GM12864 (cell line): ENCODE results near the gene SNAPC3.

Source experiments
- DNase-seq: peaks from one replicate; pipeline ENCODE4 v3.0.0-alpha.2; 2011; ENCODE audit warnings: low read depth
- H3K4me3 ChIP-seq: 2 replicates; pipeline ENCODE4 v1.5.1; 2011; ENCODE audit warnings: mild to moderate bottlenecking, low read depth, low read length, control low read depth
- TF ChIP-seq, protein P1 (sequence below): IDR thresholded peaks from 2 replicates; pipeline ENCODE4 v1.5.1; 2011; ENCODE audit warnings: low read depth, mild to moderate bottlenecking, moderate library complexity, low read length, control low read depth, inconsistent platforms; ENCODE audit errors: missing control alignments

SNAPC3 gene

DNA sequence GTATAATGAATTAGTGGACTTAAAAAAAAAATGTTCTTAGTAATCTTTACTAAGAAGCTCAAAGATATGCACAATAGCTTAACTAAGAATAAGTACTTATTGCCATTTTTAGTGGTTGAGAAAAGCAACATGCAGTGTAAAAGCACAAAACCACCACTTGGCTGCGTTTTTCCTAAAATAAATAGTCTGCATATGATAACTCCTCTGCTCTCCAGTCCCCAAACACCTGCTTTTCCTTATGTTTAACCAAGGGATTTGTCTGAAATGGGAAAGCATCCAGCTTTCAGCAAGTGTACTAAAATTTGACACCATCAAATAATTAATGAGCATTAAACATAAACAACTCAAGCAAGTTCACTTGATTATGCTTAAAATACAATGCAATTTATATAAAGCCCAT is 46.7 kb downstream of the SNAPC3 start:
- DNase-seq = no peak
- TF ChIP-seq, protein P1, sequence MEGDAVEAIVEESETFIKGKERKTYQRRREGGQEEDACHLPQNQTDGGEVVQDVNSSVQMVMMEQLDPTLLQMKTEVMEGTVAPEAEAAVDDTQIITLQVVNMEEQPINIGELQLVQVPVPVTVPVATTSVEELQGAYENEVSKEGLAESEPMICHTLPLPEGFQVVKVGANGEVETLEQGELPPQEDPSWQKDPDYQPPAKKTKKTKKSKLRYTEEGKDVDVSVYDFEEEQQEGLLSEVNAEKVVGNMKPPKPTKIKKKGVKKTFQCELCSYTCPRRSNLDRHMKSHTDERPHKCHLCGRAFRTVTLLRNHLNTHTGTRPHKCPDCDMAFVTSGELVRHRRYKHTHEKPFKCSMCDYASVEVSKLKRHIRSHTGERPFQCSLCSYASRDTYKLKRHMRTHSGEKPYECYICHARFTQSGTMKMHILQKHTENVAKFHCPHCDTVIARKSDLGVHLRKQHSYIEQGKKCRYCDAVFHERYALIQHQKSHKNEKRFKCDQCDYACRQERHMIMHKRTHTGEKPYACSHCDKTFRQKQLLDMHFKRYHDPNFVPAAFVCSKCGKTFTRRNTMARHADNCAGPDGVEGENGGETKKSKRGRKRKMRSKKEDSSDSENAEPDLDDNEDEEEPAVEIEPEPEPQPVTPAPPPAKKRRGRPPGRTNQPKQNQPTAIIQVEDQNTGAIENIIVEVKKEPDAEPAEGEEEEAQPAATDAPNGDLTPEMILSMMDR = no peak
- H3K4me3 ChIP-seq = no peak overlapping the region

DNA sequence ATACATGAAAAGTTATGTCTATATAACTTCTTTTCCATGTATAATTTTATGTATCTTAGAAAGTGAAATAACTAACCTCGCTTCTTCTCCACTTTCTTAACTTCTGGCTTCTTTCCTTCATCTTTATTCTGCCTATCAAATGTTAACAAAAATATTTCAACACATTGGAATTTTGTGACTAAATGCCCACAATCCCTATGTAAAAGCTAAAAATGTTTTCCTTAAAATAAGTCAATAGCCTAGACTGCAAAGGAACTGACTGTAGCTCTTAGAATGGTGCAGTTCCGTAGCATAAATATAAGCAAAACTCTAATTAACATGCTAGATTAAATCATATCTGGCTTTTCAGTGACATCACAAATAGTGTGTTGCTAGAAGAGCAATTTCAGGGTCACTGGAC is 47.2 kb downstream of the SNAPC3 start:
- no peak for DNase-seq
- TF ChIP-seq, protein P1 = no peak
- no peak overlapping the region for H3K4me3 ChIP-seq

DNA sequence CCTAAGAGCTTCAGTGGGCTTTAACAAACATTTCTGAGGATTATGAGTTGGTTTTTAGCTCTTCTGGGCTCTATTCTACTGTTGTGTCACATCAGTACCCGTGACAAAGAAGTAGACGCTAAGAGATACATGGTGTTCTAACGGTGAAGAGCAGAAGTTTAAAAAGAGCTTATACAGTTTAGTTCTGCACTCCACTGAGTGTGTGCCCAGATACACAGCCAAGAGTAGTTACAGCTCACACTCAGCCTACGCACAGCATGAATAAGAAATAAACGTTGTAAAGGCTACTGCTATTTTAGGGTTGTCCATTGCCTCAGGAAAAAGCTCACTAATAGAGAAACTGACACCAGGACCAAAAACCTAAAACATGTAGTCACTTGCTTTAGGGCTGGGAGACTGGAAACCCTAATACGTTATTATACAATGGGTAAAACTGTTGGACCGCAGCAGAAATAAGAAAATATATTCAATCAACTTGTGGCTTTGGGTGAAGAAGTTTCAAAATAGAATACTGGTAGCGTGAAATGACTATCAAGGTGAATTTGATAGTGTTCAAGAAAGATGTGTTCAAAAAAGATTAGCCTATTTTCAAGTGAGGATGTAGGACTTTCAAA is 53.4 kb downstream of the SNAPC3 start:
- DNase-seq = no peak
- TF ChIP-seq, protein P1 = no peak

DNA sequence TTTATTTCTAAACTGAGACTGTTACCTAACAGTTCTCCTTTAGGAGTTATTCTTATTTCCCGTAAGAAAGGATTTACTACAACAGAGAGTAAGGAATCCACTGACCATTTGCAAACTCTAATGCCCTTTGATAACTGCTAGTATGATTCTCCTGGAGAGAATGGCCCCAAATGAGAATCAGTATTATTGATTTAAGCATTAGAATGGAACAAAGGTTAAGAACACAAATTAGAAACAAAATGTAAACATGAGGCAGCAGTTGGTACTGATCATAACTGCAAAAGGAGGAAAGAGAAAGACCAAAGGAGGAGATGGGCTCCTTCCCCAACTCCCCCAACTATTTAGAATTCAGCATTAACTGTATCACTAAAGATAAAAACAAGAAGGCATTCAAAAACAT is 57.4 kb downstream of the SNAPC3 start:
- DNase-seq = no peak
- TF ChIP-seq, protein P1 = no peak
- H3K4me3 ChIP-seq = no peak overlapping the region

More for the DNA sequence above, 53.4 kb downstream of the SNAPC3 start:
- H3K4me3 ChIP-seq = no peak overlapping the region

DNA sequence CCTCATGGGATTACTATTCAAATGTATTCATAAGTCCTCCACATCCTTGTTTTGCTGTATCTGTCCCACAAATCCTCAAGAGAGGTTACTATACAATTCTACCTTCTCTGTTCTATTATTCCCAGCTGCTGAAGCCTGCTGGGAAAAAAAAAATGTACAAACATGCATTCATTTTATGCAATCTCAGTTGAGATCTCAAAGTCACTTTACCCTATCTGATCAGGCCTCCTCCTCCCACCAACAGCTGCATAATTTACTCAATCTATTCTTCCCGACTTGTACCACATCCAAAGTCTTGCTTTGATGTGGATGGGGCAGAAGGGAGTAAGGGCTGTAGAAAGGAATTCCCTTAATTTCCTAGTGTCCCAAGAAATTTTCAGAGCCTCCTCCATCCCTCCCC is 59.5 kb downstream of the SNAPC3 start:
- TF ChIP-seq, protein P1 = no peak
- no peak for DNase-seq
- H3K4me3 ChIP-seq = no peak overlapping the region

DNA sequence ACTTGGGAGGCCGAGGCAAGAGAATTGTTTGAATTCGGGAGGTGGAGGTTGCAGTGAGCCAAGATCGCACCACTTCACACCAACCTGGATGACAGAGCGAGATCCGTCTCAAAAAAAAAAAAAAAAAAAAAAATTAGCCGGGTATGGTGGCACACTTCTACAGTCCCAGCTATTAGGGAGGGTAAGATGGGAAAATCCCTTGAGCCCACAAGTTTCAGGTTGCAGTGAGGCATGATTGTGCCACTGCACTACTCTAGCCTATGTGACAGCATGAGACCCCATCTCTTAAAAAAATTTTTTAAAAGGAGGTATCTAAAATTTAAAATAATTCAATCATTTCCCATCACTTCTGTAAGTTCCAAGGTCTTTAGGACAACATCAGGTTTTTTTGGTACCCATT is 62.1 kb downstream of the SNAPC3 start:
- no peak for DNase-seq
- H3K4me3 ChIP-seq = no peak overlapping the region
- TF ChIP-seq, protein P1 = no peak
